ENCODE data around the gene SLIT3. TPM values are rescaled to one million over a fixed set of nuclear protein-coding genes. Genes with fewer than 3 reads are reported as not detected.
A peak's percentile ranks its signal among the peaks of the same experiment; 100 is the strongest.

Gene SLIT3
- total RNA-seq, 1 experiment from 2014 or later, result under 0.01 TPM

- DNase-seq (ENCODE audit: low read depth), result no peak
Measured at GRCh38 chr5:168895295-168896071, 405.5 kb downstream of the SLIT3 start.

DNA sequence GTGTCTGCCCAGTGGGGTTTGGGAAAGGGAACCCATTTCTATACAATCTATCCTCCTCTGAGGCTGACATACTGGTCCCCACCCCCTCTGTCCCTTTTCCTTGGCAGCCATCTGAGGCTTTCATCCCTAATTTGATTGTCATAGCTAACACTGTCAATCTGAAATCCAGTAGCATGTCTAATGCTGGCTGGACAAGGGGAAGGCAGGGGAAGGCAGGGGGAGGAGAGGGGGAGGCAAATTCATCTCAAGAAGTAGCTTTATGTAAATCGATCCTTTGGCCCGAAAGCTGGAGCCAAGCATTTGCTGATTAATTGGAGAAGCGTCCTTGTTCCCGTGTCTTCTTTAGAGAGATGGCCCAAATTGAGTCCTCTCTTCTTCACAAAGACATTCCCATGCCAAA, 407.7 kb downstream of the SLIT3 start:
- no peak for DNase-seq (ENCODE audit: low read depth)

DNA sequence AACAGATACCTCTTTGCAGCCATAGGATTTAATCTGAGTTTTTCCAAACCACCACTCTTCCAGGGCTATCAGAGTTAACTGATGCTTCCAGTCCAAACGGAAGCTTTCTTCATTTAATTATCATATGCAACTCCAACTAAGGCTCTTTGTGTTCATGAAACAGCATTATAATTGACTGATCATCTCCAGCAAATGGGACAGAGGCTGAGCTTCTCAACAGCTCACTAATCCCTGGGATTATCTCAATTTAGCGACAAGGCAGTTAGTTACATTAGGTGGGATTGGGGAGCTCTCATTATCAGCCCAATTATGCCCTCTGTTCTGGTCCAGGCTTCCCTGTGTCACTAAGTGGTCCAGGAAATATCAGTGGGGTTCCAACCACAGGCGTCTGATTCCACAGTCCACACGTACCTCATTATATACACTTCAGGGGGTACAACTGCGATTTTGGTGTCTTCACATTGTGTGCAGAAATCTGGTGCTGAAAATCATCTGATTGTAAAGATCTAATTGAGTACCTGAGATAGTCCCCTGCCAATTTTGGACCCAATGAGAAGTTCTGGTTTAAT, 408.2 kb downstream of the SLIT3 start:
- no peak for DNase-seq (ENCODE audit: low read depth)

GRCh38 chr5:168890816-168891812, 409.8 kb downstream of the SLIT3 start:
- no peak for DNase-seq (ENCODE audit: low read depth)

DNA sequence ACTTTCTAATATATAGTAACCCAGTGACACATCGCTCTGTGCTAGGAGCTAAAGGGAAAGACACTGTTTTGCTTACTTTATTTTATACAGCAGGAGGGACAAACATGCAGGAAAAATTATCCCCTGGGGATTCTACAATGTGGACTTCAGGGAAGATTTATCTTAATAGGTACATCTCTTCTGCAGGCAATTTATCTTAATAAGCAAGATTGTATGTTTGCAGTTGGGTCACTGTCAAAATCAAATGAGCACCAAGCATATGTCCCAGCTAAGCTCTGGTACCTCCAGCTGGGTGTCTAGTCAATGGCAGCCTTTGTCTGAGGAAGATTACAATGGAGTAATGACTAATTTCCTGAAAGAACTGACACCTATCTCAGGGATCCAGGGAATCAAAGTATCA, 411.9 kb downstream of the SLIT3 start:
- DNase-seq (ENCODE audit: low read depth), result no peak

GRCh38 chr5:168887931-168888330, 413.0 kb downstream of the SLIT3 start:
- DNase-seq (ENCODE audit: low read depth), result no peak

DNA sequence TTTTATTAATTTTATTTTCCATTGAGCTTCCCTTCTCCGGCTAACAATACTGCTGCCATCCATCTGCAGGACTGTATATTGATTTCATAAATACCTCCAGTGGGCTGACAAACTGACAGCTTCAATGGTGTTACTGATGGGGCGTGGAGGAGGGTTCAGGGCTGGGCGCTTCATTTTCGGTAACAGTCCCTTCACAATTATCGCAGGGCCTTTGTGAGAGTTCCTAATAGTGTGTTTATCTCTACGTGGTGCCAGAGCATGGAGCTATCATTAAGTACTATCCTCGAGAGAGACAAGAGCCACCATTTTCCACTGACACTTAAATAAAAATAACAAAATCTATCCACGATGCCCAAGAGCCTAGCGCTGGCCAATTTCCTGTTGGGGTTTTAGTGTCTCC, 414.8 kb downstream of the SLIT3 start:
- no peak for DNase-seq (ENCODE audit: low read depth)

GRCh38 chr5:168885324-168886120, 415.4 kb downstream of the SLIT3 start:
- no peak for DNase-seq (ENCODE audit: low read depth)

GRCh38 chr5:168883991-168884390, 416.9 kb downstream of the SLIT3 start:
- DNase-seq (ENCODE audit: low read depth), result no peak

DNA sequence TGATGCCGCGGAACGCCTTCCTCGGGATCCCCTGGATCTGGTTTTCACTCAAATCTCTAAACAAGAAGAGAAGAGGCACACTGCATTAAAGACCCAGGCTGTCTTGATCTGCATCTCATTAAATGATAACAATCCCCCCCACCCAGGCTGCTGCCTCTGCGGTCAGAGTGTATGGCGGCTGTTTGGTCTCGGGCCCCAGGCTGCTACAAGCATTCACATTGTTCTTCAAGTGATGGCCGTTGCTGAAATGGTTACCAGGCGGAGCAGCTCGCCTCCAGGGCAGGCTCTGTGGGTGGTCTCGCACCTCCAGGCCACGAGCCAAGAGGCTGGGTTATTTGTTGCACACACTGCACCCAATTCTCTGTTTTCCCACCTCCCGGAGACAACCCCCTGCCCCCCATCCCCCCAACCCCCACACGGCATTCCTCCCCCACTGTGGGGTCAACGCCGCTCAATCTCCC, 417.6 kb downstream of the SLIT3 start:
- no peak for DNase-seq (ENCODE audit: low read depth)

GRCh38 chr5:168882283-168882682, 418.7 kb downstream of the SLIT3 start:
- no peak for DNase-seq (ENCODE audit: low read depth)

DNA sequence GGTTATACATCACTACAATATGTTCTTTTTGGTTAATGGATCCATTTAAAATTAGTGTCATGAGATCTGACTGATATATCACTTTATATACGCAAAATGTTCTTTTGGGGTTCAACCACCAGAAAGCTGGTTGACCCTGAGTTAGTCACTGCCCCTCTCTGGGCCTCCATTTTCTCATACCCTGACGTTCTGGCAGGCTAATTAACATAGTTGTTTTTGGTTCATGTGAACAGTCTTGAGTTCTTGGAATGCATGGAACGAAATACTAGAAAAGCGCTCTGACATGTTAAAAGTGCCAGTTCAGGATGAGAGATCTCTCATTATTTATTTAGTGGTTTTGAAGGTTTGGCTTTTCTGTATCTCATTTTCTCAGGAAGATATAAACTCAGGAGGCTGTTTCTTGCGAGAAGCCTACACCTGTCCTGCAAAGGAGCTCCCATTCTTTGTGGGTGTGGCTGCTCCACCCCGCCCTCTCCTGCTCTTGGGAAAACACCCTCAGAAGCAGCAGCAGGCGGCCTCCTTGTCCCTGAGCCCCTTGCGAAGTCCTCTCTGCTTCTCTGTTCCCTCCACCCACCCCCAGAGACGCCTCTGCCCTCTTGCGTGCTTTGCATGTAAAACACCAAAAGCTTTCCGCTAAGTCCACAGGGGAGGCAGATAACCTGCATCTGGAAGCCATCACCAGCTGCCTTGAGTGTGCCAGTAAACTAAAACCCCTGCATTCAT, 419.4 kb downstream of the SLIT3 start:
- no peak for DNase-seq (ENCODE audit: low read depth)

GRCh38 chr5:168879929-168880328, 421.0 kb downstream of the SLIT3 start:
- DNase-seq (ENCODE audit: low read depth), result no peak

DNA sequence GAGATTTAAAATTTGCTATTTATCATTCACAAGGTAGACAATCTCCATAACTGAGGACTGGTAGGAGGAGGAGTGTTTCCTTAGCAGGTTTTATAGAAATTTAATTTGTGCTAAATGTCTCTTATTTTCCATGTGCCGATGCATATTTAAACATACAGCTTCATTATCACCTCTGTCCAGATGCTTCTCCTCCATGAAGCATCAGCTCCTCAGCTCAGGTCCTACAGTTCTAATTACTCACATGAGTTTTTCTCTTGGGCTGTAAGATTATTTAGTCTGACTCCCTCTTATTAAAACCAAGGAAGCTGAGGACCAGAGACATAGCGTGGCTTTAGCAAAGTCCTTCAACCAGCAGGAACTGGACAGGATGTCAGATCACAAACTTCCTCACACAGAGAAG, 421.6 kb downstream of the SLIT3 start:
- DNase-seq (ENCODE audit: low read depth), result no peak

DNA sequence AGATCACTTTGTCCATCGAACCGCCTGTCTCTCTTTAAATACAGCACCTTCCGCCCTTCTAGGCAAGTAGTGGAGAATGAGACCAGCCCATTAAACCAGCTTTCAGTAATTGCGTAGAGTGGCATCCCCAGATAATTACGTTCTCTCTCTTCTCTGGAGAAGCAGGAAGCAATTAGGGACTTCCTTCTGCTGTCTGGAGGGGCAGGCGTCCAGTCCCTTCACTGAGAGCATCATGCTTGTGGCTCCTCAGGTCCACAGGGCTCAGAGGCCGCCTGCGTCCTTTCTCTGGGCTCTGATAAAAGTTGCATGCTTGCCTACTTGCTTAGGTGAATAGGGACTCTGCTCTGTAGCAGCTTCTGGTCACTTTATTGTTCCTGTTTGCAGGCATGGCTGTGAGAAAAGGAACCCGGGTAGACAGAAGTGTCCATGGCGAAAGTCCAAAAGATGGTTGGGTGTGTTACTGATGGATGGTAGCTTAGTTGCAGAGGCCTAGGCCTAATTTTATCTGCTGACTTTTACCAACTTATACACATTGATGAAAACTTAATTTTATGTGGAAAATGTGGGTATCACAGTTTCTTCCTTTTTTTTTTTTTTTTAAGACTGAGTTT, 422.7 kb downstream of the SLIT3 start:
- DNase-seq (ENCODE audit: low read depth), result no peak

- no peak for DNase-seq (ENCODE audit: low read depth)
Measured at GRCh38 chr5:168877132-168877892, 423.6 kb downstream of the SLIT3 start.

DNA sequence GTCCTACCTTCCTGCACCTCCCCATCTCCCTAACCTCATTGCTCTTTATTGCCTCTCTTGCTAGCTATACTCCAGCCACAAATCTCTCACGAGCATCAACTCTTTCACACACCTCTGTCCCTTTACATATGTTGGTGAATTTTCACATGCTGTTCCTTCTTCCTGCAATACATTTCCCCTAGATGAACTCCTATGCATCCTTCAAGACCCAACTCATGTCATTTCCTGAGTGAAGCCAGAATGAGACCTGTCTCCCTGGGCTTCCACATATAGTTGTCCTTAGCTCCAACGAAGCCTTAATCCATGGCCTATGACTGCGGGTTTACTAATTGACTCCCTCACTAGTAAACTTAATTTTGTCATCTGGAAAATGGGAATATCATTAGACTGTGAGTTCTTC, 424.5 kb downstream of the SLIT3 start:
- no peak for DNase-seq (ENCODE audit: low read depth)

GRCh38 chr5:168875832-168876231, 425.1 kb downstream of the SLIT3 start:
- DNase-seq (ENCODE audit: low read depth), result no peak

GRCh38 chr5:168874713-168875380, 426.1 kb downstream of the SLIT3 start:
- DNase-seq (ENCODE audit: low read depth), result peak; percentile 1

All from LHCN-M2 (cell line).